Breast epithelium (tissue), 3 donors: ENCODE results near the gene SP1.

Experiments
- POLR2A ChIP-seq: fragments of 450-650 bp; IDR thresholded peaks from one replicate; pipeline ENCODE4 v1.6.1; 2016; ENCODE audit warnings: antibody characterized with exemption, mild to moderate bottlenecking, moderate library complexity
- TF ChIP-seq, protein P1 (sequence below), 3 donors: fragments of 450-650 bp; IDR thresholded peaks; one replicate each; pipeline ENCODE4 v1.5.1; 2016 to 2017; ENCODE audit warnings: antibody characterized with exemption in 3 of 3, mild to moderate bottlenecking in 3 of 3, moderate library complexity in 3 of 3

DNA sequence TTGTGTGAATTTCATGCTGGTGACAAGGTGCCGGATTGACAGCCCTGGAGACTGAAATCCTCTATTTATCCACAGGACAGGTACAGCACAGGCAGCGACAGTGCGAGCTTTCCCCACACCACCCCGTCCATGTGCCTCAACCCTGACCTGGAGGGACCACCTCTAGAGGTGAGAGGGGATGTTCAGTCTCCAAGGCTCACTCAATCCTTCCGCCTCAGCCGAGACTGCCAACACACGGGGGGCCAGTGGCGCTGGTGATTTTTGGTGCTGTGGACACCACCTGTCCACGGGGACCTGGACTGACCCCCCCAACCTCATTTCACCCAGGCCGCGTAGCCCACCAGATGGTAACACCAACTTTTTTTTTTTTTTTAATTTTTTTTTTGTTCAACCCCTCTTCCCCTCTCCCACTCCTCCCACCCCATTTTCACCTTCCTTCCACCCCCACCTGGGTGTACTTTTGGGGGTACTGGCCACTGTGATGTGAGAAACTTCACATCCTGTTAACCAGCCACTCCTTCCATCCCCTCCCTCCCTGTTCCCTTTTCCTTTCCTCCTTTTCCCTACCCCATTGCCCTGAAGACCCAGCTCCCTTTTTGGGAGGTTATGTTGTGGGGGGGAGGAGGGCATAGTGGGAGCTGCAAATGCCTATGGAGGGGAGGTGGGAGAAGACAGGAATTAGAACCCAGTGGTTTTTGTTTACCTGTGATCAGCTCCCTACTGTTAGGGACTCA lies 84.9 kb downstream of the SP1 start:
- TF ChIP-seq, protein P1, sequence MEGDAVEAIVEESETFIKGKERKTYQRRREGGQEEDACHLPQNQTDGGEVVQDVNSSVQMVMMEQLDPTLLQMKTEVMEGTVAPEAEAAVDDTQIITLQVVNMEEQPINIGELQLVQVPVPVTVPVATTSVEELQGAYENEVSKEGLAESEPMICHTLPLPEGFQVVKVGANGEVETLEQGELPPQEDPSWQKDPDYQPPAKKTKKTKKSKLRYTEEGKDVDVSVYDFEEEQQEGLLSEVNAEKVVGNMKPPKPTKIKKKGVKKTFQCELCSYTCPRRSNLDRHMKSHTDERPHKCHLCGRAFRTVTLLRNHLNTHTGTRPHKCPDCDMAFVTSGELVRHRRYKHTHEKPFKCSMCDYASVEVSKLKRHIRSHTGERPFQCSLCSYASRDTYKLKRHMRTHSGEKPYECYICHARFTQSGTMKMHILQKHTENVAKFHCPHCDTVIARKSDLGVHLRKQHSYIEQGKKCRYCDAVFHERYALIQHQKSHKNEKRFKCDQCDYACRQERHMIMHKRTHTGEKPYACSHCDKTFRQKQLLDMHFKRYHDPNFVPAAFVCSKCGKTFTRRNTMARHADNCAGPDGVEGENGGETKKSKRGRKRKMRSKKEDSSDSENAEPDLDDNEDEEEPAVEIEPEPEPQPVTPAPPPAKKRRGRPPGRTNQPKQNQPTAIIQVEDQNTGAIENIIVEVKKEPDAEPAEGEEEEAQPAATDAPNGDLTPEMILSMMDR (IDR thresholded peaks at IDR 0.05) = no peak
- TF ChIP-seq POLR2A = no peak
